HepG2 (cell line): Measurements from ENCODE around the gene MAPK11. TPM values are rescaled to one million over a fixed set of nuclear protein-coding genes. Genes with fewer than 3 reads are reported as not detected.
A peak's percentile ranks its signal among the peaks of the same experiment; 100 is the strongest.

ENCODE experiments used
- AGO1 ChIP-seq: fragments of 200-400 bp; formaldehyde crosslinking; IDR thresholded peaks from 2 replicates; pipeline ENCODE4 v1.6.1; 2017; ENCODE audit warnings: mild to moderate bottlenecking, low read depth, low read length, moderate library complexity; ENCODE audit not compliant: poor library complexity, severe bottlenecking
- CBX2 ChIP-seq, 2 experiments: fragments of 200-600 bp in 1 of 2; sonication (generic); formaldehyde crosslinking in 1 of 2; IDR thresholded peaks; 2 replicates each; pipeline versions ENCODE4 v1.7.0 to v1.8.1; 2018 to 2022; ENCODE audit warnings: low read depth in 2 of 2, low read length in 1 of 2, mild to moderate bottlenecking in 1 of 2, missing genetic modification reagents in 1 of 2
- IKZF1 ChIP-seq: fragments of 450-650 bp; IDR thresholded peaks from 2 replicates; pipeline ENCODE4 v1.7.1; 2016
- NFIB ChIP-seq: sonication (generic); formaldehyde crosslinking; IDR thresholded peaks from 2 replicates; pipeline ENCODE4 v1.9.0; 2021; ENCODE audit warnings: missing genetic modification reagents, mild to moderate bottlenecking, borderline replicate concordance
- POLR2A ChIP-seq, 2 experiments: IDR thresholded peaks; 2 replicates each; pipeline ENCODE4 v1.6.1; 2011; ENCODE audit warnings: low read depth in 2 of 2, low read length in 2 of 2, mild to moderate bottlenecking in 1 of 2, moderate library complexity in 1 of 2; ENCODE audit not compliant: insufficient read depth in 1 of 2
- PRPF4 ChIP-seq: fragments of 200-400 bp; formaldehyde crosslinking; IDR thresholded peaks from 2 replicates; pipeline ENCODE4 v1.6.1; 2016; ENCODE audit warnings: low read length, low read depth; ENCODE audit not compliant: poor library complexity, severe bottlenecking
- RXRB ChIP-seq: IDR thresholded peaks from 2 replicates; pipeline ENCODE4 v1.6.1; 2016; ENCODE audit warnings: borderline replicate concordance, missing genetic modification reagents, missing compliant biosample characterization
- TOPORS ChIP-seq: sonication (generic); formaldehyde crosslinking; IDR thresholded peaks from 2 replicates; pipeline ENCODE4 v1.8.0; 2023; ENCODE audit warnings: mild to moderate bottlenecking, missing genetic modification reagents
- XBP1 ChIP-seq: sonication (generic); formaldehyde crosslinking; IDR thresholded peaks from 2 replicates; pipeline ENCODE4 v1.5.0; 2020; ENCODE audit warnings: missing genetic modification reagents
- ZMYM2 ChIP-seq: sonication (generic); formaldehyde crosslinking; IDR thresholded peaks from 2 replicates; pipeline ENCODE4 v1.8.0; 2022; ENCODE audit warnings: mild to moderate bottlenecking, missing genetic modification reagents
- ZNF138 ChIP-seq: sonication (generic); formaldehyde crosslinking; IDR thresholded peaks from 2 replicates; pipeline ENCODE4 v1.5.0; 2020; ENCODE audit warnings: mild to moderate bottlenecking, low read depth, missing genetic modification reagents
- ZNF337 ChIP-seq: sonication (generic); formaldehyde crosslinking; IDR thresholded peaks from 2 replicates; pipeline ENCODE4 v1.5.1; 2020; ENCODE audit warnings: missing genetic modification reagents, low read depth, mild to moderate bottlenecking, borderline replicate concordance
- polyA plus RNA-seq, 8 experiments: library from polyadenylated mRNA; depleted of rRNA in 3 of 8; stranded (reverse) in 7 of 8; unstranded in 1 of 8; fragments of >200 nt; fragmentation: Illumina TruSeq in 4 of 8; extraction: Trizol in 4 of 8; gene quantifications; 2 replicates each; pipeline versions ENCODE4 v1.2.1 to v1.2.3, GENCODE V29; 2011 to 2016; ENCODE audit warnings: low read depth in 4 of 8, missing spikeins in 1 of 8, mixed read lengths in 1 of 8; ENCODE audit not compliant: insufficient read depth in 1 of 8
- total RNA-seq, 5 experiments: library from RNA; depleted of rRNA; stranded (reverse); fragments of >200 nt; fragmentation: Illumina TruSeq; extraction: Trizol; gene quantifications; 2 replicates each; pipeline ENCODE4 v1.2.3, GENCODE V29; 2016; ENCODE audit warnings: low read depth in 1 of 5
- TF ChIP-seq, protein P1 (sequence below), 2 experiments: fragments of 450-650 bp in 1 of 2; sonication (generic) in 1 of 2; formaldehyde crosslinking in 1 of 2; IDR thresholded peaks; 2 replicates each; pipeline versions ENCODE4 v1.6.1 to v1.8.0; 2016 to 2022; ENCODE audit warnings: antibody characterized with exemption in 1 of 2, mild to moderate bottlenecking in 1 of 2, missing genetic modification reagents in 1 of 2
- TF ChIP-seq, protein P2 (sequence below): sonication (generic); formaldehyde crosslinking; conservative IDR thresholded peaks from 2 replicates; pipeline ENCODE4 v1.4.0; 2020; ENCODE audit warnings: missing genetic modification reagents

The MAPK11 gene
- total and polyA plus RNA-seq, 2 of the 13 experiments (the other 11 are each of a cell fraction or from before 2014, with no cell fraction given): 0.15 to 0.17 TPM

DNA sequence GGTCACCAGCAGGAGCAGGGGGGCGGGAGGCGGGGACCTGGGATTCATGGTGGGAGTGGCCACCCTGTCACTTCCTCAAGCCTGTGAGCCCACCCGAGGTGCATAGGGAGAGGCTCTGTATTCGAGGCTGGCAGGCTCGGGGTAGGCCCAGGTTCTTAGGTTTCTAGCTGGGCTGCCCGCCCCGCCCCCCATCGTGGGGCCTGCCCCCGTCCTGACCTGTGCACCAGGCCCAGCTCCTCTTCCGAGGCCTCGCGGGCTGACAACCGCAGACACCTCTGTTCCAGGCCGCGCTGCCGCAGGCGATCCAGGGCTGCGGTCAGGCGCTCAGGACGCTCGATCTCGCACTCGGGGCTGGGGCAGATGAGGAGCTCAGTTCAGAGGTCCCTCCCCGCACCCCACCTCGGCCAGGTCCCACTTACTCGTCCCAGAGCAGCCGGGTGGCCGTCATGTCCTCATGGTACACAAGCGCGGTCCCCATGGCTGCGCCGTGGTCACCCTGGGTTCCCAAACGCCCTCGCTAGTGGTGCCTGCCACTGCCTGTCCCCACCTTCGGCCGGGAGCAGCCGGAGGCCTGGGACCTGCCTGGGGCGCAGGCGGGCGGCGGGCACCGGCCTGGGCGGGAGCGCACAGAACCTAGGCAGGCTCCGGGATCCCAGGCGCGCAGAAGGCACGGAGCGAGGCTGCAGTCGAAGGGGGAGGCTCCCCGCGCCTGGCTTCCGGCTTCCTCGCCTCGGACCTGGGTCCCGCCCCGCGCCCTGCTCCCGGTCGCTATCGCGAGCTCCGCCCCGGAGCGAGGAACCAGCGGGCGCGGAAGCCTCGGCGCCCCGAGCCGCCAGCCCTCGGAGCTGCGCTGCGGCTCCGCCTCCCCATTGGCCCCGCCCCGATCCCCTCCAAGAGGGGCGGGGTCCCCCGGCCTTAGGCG is 19.4 kb downstream of the MAPK11 start, which contains the start of gene HDAC10 (continued):
- TF ChIP-seq, protein P1, sequence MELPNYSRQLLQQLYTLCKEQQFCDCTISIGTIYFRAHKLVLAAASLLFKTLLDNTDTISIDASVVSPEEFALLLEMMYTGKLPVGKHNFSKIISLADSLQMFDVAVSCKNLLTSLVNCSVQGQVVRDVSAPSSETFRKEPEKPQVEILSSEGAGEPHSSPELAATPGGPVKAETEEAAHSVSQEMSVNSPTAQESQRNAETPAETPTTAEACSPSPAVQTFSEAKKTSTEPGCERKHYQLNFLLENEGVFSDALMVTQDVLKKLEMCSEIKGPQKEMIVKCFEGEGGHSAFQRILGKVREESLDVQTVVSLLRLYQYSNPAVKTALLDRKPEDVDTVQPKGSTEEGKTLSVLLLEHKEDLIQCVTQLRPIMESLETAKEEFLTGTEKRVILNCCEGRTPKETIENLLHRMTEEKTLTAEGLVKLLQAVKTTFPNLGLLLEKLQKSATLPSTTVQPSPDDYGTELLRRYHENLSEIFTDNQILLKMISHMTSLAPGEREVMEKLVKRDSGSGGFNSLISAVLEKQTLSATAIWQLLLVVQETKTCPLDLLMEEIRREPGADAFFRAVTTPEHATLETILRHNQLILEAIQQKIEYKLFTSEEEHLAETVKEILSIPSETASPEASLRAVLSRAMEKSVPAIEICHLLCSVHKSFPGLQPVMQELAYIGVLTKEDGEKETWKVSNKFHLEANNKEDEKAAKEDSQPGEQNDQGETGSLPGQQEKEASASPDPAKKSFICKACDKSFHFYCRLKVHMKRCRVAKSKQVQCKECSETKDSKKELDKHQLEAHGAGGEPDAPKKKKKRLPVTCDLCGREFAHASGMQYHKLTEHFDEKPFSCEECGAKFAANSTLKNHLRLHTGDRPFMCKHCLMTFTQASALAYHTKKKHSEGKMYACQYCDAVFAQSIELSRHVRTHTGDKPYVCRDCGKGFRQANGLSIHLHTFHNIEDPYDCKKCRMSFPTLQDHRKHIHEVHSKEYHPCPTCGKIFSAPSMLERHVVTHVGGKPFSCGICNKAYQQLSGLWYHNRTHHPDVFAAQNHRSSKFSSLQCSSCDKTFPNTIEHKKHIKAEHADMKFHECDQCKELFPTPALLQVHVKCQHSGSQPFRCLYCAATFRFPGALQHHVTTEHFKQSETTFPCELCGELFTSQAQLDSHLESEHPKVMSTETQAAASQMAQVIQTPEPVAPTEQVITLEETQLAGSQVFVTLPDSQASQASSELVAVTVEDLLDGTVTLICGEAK (IDR thresholded peaks at IDR 0.05): no peak
- TF ChIP-seq, protein P1 (CRISPR knock-in tag; IDR thresholded peaks at IDR 0.05): peak; percentile 80
- TF ChIP-seq ZNF337 (CRISPR knock-in tag): no peak
- TF ChIP-seq NFIB (CRISPR knock-in tag): no peak
- no peak for TF ChIP-seq TOPORS (CRISPR knock-in tag)
- TF ChIP-seq POLR2A (IDR thresholded peaks at IDR 0.05; ENCODE audit: insufficient read depth in 1 of 2, low read depth in 2 of 2, low read length in 2 of 2): peak; percentile 44 to 75; a peak in 3 of 4 replicates
- TF ChIP-seq IKZF1: no peak
- TF ChIP-seq RXRB (CRISPR knock-in tag): no peak
- no peak for TF ChIP-seq ZMYM2 (CRISPR knock-in tag)
- no peak for TF ChIP-seq PRPF4
- no peak for TF ChIP-seq ZNF138 (CRISPR knock-in tag)
- no peak for TF ChIP-seq XBP1
- TF ChIP-seq AGO1: peak; percentile 97
- TF ChIP-seq, protein P2, sequence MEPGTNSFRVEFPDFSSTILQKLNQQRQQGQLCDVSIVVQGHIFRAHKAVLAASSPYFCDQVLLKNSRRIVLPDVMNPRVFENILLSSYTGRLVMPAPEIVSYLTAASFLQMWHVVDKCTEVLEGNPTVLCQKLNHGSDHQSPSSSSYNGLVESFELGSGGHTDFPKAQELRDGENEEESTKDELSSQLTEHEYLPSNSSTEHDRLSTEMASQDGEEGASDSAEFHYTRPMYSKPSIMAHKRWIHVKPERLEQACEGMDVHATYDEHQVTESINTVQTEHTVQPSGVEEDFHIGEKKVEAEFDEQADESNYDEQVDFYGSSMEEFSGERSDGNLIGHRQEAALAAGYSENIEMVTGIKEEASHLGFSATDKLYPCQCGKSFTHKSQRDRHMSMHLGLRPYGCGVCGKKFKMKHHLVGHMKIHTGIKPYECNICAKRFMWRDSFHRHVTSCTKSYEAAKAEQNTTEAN (CRISPR knock-in tag): 0 out of 2 replicates have a peak, but pooled peaks have one; percentile 45
- TF ChIP-seq CBX2 (IDR thresholded peaks at IDR 0.05; ENCODE audit: low read depth, low read length): no peak
- TF ChIP-seq CBX2 (CRISPR knock-in tag; IDR thresholded peaks at IDR 0.05; ENCODE audit: low read depth): 0 out of 2 replicates have a peak, but pooled peaks have one; percentile 8
